NCI-H128 (cell line): ENCODE data around the gene PTPRG.

Experiments
- DNase-seq: peaks from one replicate; lab custom pipeline; 2025; ENCODE audit not compliant: unreplicated experiment; lab: John Stamatoyannopoulos, UW

The PTPRG gene

DNA sequence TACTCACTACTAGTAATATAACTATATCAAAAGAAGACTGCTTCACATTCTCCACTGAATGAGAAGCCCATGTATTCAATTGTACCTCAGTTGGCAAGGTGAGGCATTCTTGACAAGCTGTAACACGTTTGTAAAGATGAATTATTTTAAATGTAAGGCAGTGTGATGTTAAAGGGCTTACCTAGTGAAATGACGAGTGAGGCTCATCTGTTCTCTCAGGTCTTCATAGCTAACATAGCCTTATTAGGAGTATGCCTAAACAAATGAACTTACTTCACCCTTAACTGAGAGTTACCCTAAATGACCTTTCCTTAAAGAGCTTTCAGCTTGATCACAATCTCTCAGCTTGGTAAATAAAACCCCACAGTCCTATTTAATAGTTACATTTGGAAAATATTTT, 684.7 kb downstream of the PTPRG start:
- no peak for DNase-seq

DNA sequence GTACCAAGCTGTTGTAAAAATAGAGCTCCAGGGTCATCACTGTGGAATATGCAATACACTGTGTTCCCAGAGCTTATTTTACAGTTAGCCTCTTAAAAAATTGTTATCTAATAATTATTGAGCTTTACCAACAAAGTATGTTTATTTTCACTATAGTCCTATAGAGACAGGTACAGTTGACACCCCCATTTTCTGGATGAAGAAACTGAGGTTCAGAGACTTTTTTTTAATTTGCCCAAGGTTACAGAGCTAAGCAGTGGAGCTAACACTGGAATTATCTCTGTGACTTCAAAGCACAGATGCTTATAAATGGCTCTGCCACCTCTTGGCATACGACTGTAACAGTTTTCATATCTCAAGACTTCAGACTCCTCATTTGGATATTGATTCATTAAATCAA, 685.6 kb downstream of the PTPRG start:
- DNase-seq, result no peak

DNA sequence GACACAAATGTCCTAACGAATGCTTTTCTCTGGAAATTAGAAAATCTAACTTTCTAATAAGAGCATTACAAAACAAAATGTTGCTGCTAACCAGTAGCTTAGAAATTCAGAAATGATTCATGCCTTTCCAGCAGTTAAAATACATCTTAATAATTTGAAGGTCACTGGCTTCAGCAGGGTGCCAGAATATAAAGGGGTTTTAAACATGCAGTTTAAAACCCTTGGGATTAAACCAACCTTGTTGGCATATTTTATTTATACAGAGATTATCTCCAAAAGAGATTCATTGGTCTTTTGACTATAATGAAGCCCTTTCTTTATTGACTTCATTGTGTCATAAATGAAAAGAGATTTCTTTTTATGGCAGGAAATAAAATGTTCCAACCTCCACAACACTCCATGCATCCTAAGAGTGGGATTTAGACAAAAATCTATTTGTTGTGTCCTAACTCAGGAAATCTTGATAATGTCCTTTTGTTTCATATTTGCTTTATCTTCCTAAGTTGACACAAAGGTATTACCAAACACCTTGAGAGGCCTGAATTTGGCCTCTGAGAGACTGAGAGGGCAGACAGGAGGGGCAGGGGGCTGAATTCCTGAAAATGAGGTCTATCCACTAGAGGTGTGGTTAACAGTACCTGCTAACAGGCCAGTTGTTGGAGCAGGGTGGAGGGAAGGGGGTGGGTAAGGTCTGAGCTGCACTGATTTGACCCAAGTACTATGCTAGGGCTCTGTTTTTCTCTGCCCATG, 687.5 kb downstream of the PTPRG start:
- no peak for DNase-seq

DNA sequence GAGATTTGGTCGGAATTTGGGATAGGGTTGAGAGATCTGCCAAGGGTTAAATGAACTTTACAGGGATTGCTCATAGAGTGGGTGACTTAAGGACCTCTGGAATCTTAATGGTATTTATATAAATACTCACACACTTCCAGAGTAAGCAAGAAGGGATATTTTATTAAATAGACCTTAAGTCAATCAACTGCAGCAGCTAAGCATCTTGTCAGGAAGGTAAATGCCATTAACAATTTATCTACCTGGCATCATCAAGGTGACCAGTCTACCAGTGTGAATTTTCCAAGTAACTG, 688.1 kb downstream of the PTPRG start:
- no peak for DNase-seq

DNA sequence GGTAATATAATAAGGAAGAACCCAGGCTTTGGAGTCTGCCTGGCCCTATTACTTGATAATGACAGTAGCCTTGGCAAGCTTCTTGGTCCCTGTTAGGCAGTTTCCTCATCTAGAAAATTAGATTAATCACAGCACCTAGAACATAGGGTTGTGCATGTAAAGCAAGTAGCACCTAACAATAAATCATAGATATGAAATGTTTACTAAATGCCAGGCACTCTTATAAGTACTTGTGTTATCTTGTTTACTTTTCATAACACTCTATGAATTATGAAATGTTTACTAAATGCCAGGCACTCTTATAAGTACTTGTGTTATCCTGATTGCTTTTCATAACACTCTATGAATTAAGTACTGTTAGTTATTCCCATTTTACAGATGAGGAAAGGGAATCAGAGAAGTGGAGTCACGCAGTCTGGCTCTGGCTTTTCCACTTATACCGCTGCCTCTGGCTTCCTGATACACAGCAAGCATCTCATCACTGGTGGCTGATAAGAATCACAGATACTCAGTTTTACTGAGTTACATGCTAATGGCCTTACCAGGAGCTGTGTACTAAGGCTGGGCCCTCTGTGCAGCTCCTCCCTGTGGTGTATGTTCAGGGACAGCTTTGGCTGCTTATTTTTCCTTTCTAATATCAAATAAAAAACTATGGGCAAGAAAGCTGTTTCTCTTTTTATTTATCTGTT, 688.6 kb downstream of the PTPRG start:
- no peak for DNase-seq

DNA sequence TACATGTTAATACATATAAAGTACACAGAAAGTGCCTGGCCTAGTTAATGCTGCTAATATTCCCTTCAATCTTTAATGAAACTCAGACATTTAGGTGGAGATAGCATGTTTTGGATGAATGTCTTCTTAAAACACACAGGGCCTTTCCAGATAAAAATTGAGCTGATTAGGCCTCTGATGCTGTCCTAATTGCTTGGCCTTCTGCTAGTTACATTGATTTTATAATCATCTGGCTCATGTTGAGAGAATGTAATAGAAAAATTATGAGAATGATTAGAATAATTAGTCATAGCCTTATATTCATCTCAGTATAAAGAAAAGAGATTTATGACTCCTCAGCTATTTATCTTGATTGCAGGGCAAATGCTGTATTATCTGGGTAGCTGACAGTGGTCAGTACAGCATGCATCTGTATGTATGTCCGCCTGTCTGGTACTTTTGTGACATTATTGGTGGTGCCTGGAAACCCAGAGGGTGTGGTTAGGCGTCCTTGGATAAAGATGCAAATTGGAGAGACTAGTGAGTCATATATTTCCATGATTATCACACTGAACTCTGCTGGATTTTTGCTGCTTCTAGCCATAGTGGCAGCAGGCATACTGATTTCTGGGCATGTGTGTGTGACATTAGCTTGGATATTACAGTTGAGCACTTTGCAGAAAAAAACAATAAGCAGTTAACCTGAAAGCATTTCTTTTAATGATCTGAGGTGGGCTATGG, 691.2 kb downstream of the PTPRG start:
- no peak for DNase-seq

DNA sequence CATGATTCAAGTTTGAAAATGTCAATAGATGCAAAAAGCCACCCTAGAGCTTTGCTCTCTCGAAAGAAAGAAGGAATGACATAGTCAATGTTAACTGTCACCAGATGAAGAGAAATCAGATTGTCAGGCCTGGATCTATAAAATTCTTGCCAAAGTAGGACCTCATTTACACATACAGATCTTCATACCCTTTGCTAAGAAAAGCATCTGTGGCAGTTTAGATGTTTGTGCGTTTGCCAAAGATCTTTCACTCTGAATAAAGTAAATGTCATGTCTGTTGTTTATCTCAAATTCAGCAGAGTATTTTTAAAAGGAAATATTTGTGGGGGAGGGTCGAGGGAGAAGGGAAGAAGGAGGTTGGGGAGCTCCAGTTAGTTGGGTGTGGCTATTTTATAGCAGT, 692.6 kb downstream of the PTPRG start:
- no peak for DNase-seq

DNA sequence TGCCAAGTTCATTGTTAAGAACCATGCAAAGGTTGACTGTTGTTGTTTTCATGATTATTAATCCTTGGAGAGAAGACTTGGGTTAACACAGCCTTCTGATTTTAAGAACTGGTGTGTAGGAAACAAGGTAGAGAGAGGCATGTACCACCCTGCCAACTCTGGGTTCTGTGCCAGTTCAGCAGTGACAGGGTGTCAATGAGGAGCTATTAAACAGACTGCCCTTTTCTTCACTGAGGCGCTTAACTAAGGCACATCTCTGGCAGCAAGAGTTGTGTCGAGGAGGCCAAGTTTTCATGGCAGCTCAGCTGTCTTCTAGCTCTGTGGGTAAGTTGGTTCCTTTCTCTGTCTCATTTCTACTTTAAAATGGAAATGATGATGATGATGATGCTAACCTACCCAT, 694.4 kb downstream of the PTPRG start:
- DNase-seq, result no peak

DNA sequence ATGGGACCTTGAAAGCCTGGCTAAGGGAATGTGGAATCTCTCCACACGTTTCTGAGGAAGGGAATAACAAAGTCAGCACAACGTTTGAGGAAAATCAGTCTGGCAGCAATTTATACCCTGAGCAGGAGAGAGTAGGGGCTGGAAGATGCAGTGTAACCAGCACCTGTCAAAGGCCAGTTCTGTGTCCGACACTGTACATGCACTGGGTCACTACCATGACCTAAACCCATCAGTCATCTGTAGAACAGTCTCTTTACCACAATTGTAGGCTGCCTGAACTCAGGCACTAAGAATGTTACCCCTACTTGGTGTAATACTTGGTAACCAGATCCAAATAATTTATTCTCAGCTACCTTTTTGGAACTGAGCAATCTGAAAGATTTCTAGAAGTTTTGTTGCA, 698.6 kb downstream of the PTPRG start:
- no peak for DNase-seq

DNA sequence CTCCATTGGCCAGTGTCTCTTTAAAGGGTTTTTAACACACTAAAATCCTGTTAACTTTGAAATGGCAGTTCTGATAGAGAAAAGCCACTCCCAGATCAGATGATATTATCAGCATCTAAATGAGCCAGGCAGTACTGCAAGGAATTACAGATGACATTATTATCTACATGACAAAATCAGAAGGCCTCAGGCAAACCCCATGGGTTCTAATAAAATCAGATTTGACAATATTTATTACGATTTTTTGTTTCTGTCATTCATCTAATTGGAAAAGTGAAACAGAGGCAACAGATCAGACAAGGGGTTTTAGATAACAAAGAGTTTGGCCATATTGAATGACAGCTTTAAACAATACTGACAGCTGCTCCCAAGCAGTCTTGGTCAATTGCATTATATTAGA, 699.3 kb downstream of the PTPRG start:
- no peak for DNase-seq

DNA sequence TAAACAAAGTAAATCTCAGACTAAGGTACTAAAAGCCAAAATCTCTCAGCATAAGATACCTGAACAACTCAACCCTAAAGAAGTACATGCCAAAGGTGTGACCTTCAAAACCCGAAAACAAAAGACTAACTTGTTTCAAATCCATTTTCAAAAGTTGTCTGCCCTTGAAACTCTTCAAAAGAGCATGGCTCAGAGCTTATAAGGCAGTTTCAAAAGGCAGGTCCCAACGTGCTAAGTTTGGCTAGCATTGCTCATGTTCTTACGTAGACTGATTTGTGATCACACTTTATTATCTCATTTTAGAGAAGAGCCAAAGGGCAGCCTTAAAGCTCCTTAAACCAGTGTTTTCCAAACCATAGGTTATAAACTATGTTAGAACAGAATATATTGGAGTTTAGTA, 699.8 kb downstream of the PTPRG start:
- DNase-seq, result no peak

DNA sequence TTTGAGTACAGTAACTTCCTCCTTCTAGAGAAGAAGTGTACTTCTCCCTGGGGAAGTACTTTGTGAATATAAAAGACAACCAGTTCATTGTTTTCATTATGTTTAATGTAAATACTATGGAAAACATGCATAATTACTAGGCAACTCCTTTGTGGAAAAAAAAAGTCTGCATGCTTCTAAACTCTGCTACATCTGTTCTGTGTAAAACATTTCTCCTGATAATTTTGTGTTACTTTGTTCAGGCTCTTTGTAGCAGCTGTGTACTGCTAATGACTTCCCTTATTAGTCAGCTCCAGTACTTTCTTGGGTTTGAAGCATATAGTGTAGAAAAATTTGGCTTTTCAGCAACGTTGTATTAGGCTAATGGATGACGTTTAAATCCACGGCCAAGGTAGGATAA, 700.4 kb downstream of the PTPRG start:
- DNase-seq, result no peak

DNA sequence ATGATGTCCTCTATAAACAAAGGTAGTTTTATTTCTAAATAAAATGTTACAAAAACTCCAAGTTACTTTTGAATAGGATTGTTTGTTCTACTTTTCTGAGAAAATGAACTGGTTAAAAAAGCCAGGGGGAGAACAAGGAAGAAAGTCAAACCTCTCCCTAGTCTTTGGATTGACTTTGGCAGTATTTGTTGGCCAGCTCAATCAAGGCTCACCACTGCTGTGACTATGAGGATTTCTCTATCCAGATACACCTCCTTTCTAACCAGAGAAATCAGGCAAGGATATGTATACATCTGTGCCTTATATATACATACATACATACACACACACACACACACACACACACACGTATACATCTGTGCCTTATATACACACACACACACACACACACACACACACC, 704.2 kb downstream of the PTPRG start:
- DNase-seq, result no peak

DNA sequence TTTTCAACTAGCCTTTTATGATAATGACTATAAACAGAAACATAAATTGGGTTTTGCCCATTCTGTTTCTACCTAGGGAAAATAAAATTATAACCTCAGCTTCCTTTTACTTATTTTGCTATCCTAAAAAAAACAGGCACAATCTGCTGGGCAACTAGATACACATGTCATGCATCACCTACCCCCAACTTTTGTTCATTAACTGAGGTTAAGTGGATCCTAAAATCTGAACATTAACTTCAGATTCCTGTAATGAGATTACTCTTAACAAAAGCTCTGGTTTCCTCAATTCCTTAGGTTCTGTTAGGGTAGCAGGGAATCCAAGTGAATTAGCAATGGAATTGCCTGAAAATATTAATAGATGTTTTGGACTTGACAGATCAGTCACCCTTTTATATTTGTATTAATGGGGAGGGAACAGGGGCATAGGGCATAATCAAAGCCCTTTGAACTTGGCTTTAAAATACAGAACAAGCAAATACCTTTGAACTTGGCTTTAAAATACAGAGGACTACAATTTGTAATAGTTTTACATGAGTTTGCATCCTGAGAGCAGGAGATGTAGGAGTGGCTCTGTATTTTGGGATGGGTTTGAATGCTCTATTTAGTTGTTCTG, 705.4 kb downstream of the PTPRG start:
- no peak for DNase-seq

DNA sequence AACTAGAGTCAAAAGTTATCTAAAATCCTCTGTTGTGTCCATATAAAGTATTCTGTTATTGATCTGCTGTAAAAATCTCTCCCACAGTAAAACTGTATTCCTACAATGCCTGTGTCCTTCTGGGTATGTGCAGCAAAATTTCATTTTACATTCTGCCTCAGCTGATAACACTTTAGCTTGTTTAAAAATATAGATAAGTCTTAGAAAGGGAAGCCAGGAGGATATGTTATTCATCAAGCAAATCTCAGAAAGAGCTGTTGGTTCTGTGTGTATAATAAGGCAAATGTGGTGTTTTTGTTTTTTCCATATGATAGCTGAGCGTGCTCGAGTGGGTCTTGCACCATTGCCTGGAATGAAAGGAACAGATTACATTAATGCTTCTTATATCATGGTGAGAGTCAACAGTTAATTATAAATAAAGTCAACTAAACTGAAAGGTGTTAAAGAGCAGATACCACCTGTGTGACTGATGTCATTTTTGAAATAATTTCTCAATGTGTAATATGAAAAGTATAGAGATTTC, 715.3 kb downstream of the PTPRG start:
- DNase-seq, result no peak

DNA sequence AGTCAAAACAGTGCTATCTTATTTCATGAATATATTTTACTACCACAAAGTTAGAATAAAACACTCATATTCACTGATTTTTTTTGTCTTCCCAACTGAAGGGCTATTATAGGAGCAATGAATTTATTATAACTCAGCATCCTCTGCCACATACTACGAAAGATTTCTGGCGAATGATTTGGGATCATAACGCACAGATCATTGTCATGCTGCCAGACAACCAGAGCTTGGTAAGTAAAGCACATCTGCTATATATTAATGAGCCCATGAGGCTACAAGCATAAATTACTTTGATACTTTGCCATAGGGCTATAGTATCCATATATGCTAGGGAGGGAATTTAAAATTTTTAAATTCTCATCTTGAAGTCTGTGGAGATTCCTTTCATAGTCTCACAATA, 716.1 kb downstream of the PTPRG start:
- no peak for DNase-seq

DNA sequence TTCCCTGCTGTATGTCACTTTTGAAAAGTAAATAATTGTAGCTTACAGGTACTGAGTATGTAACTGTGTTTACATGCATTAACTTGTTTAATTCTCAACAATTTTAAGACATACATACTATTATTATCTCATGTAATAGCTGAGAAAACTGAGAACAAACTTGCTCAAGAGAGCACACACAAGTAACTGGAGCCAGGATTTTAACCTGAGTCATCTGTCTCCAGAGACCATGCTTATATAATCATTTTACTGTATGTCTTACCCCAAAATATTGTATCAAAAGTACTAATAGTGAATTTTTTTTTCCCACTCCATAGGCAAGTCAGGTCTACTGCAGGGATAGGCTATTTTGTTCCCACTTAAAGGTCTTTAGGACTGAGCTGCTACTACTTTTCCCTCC, 716.6 kb downstream of the PTPRG start:
- no peak for DNase-seq

DNA sequence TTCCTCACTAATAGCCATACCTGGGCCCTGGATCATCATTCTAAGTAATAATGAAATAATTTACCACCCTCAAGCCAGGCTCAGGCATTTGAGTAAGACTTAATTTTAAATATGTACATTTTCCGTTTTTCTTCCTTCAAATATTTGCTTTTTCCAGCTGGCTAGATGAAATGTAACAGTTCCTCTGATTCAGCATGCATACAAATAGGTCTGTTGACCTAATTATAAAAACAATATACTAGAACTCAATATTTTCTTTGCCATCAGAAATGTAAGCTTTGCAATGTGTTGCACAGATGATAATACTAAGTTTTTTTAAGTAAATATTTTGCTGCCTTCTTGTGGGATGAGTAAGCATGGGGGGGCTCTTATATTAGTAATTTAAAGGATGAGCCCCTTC, 720.4 kb downstream of the PTPRG start:
- DNase-seq, result no peak

DNA sequence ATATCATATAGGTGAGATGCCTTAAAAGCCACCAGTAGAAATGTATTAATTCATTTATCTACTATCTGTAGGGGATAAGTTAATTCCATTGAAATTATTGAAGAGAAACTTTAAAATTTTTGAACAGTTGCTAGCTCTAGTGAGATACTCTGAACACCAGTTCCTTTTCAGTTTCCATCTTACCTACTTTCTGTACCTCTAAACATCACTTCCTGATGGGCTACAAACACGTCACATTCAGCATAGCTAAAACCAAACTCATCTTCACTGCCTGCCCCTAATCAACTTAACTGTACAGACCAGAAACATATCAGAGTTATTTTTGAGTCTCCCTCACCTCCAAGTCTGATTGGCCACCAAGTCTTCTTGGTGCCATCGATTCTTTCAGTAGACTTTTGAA, 723.1 kb downstream of the PTPRG start:
- no peak for DNase-seq

DNA sequence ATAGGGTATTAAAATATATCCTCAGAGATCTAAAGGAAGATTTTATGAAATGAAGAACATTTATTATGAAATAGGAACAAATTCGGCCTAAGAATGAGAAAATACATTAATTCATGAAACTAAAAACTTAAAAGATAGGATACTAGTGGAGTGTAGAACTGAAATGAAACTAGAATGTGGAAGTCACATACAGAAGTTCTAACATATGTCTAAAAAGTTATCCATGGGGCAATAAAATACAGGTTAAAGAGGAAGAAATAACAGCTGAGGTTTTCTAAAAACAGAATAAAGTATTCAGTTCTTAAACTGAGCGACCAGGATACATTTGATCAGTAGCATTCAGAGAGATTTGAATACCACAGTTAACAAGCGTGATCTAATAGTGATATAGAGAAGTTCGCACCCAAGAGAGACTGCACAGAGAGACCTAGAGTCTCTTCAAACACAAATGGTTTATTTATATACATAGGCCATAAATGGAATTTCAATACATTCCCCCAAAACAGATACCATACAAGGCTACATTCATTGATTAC, 726.1 kb downstream of the PTPRG start:
- no peak for DNase-seq

DNA sequence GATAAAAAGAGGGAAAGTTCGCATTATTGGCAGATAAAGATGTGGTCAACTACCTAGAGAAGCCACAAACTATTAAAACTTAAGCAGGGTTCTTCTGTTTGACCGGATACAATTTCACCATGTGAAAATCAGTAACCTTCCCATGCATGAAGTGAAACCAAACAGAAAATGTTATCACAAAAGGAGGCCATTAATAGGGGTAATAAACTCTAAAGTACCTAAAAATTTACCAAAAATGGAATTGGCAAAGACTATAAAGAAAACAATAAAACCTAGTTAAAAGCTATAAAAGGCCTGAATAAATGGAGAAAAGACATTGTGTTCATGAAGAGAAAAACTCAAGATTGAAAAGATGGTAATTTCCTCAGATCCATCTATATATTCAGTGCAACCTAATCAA, 728.6 kb downstream of the PTPRG start:
- no peak for DNase-seq
